SK-N-SH (cell line): ENCODE results near the gene SPINK14. TPM values are rescaled to one million over a fixed set of nuclear protein-coding genes. Genes with fewer than 3 reads are reported as not detected.

Experiments used
- CTCF ChIA-PET: fragments of 300-600, 350-600 bp; formaldehyde crosslinking; extraction: SDS; loops from one replicate; lab custom pipeline; 2021; lab: Yijun Ruan, JAX
- POLR2A ChIA-PET: fragments of 350-600 bp; sonication (Branson Sonifier 250); formaldehyde crosslinking; extraction: SDS; loops from one replicate; lab custom pipeline; 2020; ENCODE audit warnings: antibody characterized with exemption, inconsistent platforms; lab: Yijun Ruan, JAX
- DNase-seq: peaks from one replicate; pipeline ENCODE4 v3.0.0; 2012
- H2AFZ ChIP-seq: fragments of 200-600 bp; sonication (generic); 2 replicates; pipeline ENCODE4 v1.8.1; 2016; ENCODE audit warnings: antibody characterized with exemption, mild to moderate bottlenecking, low read depth
- H3F3A ChIP-seq: fragments of 200-600 bp; sonication (generic); replicated peaks from 2 replicates; pipeline ENCODE3; 2016; ENCODE audit warnings: antibody characterized with exemption, mild to moderate bottlenecking; ENCODE audit not compliant: insufficient read depth
- H3K27ac ChIP-seq, 2 experiments: fragments of 200-500 bp in 1 of 2; fragments of 200-600 bp in 1 of 2; sonication (Bioruptor generic) in 1 of 2; sonication (generic), shearing (Covaris generic) in 1 of 2; 2 replicates each; pipeline versions ENCODE4 v1.5.1 to v1.6.1; 2014 to 2016; ENCODE audit warnings: low read depth in 2 of 2, inconsistent platforms in 1 of 2, low read length in 1 of 2, mild to moderate bottlenecking in 1 of 2, mixed read lengths in 1 of 2
- H3K27me3 ChIP-seq: fragments of 200-600 bp; sonication (generic), shearing (Covaris generic); 2 replicates; pipeline ENCODE4 v1.6.1; 2016; ENCODE audit warnings: mixed run types; ENCODE audit not compliant: insufficient read depth
- H3K36me3 ChIP-seq, 2 experiments: fragments of 200-500 bp in 1 of 2; fragments of 200-600 bp in 1 of 2; sonication (Bioruptor generic) in 1 of 2; sonication (generic) in 1 of 2; replicated peaks in 1 of 2; 2 replicates each; pipeline versions ENCODE3 to v1.5.1; 2014 to 2016; ENCODE audit warnings: low read length in 1 of 2, mild to moderate bottlenecking in 1 of 2; ENCODE audit not compliant: insufficient read depth in 2 of 2, control insufficient read depth in 1 of 2
- H3K4me1 ChIP-seq, 2 experiments: fragments of 200-500 bp in 1 of 2; fragments of 200-600 bp in 1 of 2; sonication (Bioruptor generic) in 1 of 2; sonication (generic), shearing (Covaris generic) in 1 of 2; 2 replicates each; pipeline versions ENCODE4 v1.5.1 to v1.6.1; 2014 to 2016; ENCODE audit warnings: low read depth in 1 of 2, low read length in 1 of 2, mixed run types in 1 of 2; ENCODE audit not compliant: insufficient read depth in 2 of 2, control insufficient read depth in 1 of 2
- H3K4me2 ChIP-seq: fragments of 200-600 bp; sonication (generic), shearing (Covaris generic); 2 replicates; pipeline ENCODE4 v1.6.1; 2017; ENCODE audit warnings: mixed run types
- H3K4me3 ChIP-seq, 2 experiments: fragments of 200-500 bp in 1 of 2; fragments of 200-600 bp in 1 of 2; sonication (Bioruptor generic) in 1 of 2; sonication (generic), shearing (Covaris generic) in 1 of 2; 2 replicates each; pipeline versions ENCODE4 v1.5.1 to v1.8.1; 2014 to 2016; ENCODE audit warnings: low read depth in 2 of 2, inconsistent platforms in 1 of 2, low read length in 1 of 2, mild to moderate bottlenecking in 1 of 2, mixed read lengths in 1 of 2, moderate library complexity in 1 of 2
- H3K79me2 ChIP-seq: fragments of 200-600 bp; sonication (generic); 2 replicates; pipeline ENCODE4 v1.8.1; 2017; ENCODE audit warnings: mild to moderate bottlenecking; ENCODE audit not compliant: insufficient read depth
- H3K9ac ChIP-seq: fragments of 200-600 bp; sonication (generic); 2 replicates; pipeline ENCODE4 v1.6.1; 2017; ENCODE audit warnings: mixed run types
- H3K9me2 ChIP-seq: fragments of 200-600 bp; sonication (generic); 2 replicates; pipeline ENCODE4 v1.6.1; 2017; ENCODE audit warnings: mixed run types
- H3K9me3 ChIP-seq: fragments of 200-600 bp; sonication (generic); 2 replicates; pipeline ENCODE4 v1.6.1; 2017; ENCODE audit warnings: mixed run types, mild to moderate bottlenecking, moderate library complexity
- H4K20me1 ChIP-seq: fragments of 200-600 bp; sonication (generic); 2 replicates; pipeline ENCODE4 v1.6.1; 2017; ENCODE audit warnings: mild to moderate bottlenecking, mixed run types; ENCODE audit not compliant: insufficient read depth
- ELF1 ChIP-seq: IDR thresholded peaks from 2 replicates; pipeline ENCODE4 v1.4.0; 2012
- EP300 ChIP-seq, 2 experiments: IDR thresholded peaks; 2 replicates each; pipeline versions ENCODE4 v1.4.0 to v1.6.1; 2012; ENCODE audit warnings: borderline replicate concordance in 1 of 2, low read depth in 1 of 2, low read length in 1 of 2
- EZH2phosphoT487 ChIP-seq: fragments of 200-600 bp; sonication (generic); IDR thresholded peaks from 2 replicates; pipeline ENCODE4 v1.6.1; 2017; ENCODE audit warnings: low read depth, mixed run types, mild to moderate bottlenecking, antibody characterized with exemption, moderate library complexity, borderline replicate concordance
- FOSL2 ChIP-seq: IDR thresholded peaks from 2 replicates; pipeline ENCODE4 v1.4.0; 2012; ENCODE audit warnings: low read depth, mild to moderate bottlenecking, moderate library complexity, borderline replicate concordance
- JUND ChIP-seq: IDR thresholded peaks from 2 replicates; pipeline ENCODE4 v1.4.0; 2012
- MXI1 ChIP-seq: IDR thresholded peaks from 2 replicates; pipeline ENCODE4 v1.6.1; 2012; ENCODE audit warnings: mild to moderate bottlenecking, low read depth, low read length, improper control_type of control experiment
- POLR2AphosphoS5 ChIP-seq: IDR thresholded peaks from 2 replicates; pipeline ENCODE4 v1.6.1; 2012; ENCODE audit warnings: low read depth, low read length
- RCOR1 ChIP-seq: fragments of 150-350 bp; IDR thresholded peaks from 2 replicates; pipeline ENCODE4 v1.6.1; 2017; ENCODE audit warnings: antibody characterized with exemption, low read length
- RFX5 ChIP-seq: IDR thresholded peaks from 2 replicates; pipeline ENCODE4 v1.6.1; 2012; ENCODE audit warnings: mild to moderate bottlenecking, improper control_type of control experiment, low read length
- SIN3A ChIP-seq: IDR thresholded peaks from 2 replicates; pipeline ENCODE4 v1.6.1; 2012; ENCODE audit warnings: low read depth, mild to moderate bottlenecking, low read length, moderate library complexity, borderline replicate concordance
- SMC3 ChIP-seq: IDR thresholded peaks from 2 replicates; pipeline ENCODE4 v1.6.1; 2012; ENCODE audit warnings: low read depth, low read length, improper control_type of control experiment
- TCF12 ChIP-seq: IDR thresholded peaks from 2 replicates; pipeline ENCODE4 v1.4.0; 2012
- TEAD4 ChIP-seq: IDR thresholded peaks from 2 replicates; pipeline ENCODE4 v1.4.0; 2012; ENCODE audit warnings: mild to moderate bottlenecking, borderline replicate concordance; ENCODE audit not compliant: insufficient read depth
- WGBS: methylation state at CpG from one replicate; pipeline ENCODE4 v1.1.6; 2017; ENCODE audit warnings: low lambda C conversion rate; 5-methylcytosine and 5-hydroxymethylcytosine counted together
- polyA plus RNA-seq, 3 experiments: library from polyadenylated mRNA; depleted of rRNA; stranded (reverse); fragments of >200 nt; gene quantifications; 2 replicates each; pipeline ENCODE4 v1.2.3, GENCODE V29; 2012
- TF ChIP-seq, protein P1 (sequence below): IDR thresholded peaks from 2 replicates; pipeline ENCODE4; 2012
- TF ChIP-seq, protein P2 (sequence below): fragments of 150-350 bp; IDR thresholded peaks from 2 replicates; pipeline ENCODE4 v1.6.1; 2017; ENCODE audit warnings: antibody characterized with exemption, low read length, low read depth, borderline replicate concordance
- TF ChIP-seq, protein P3 (sequence below): IDR thresholded peaks from 2 replicates; pipeline ENCODE4 v1.4.0; 2012; ENCODE audit warnings: low read depth

Gene SPINK14
- polyA plus RNA-seq, 1 of the 3 experiments (the other 2 are of a cell fraction) = not detected

DNA sequence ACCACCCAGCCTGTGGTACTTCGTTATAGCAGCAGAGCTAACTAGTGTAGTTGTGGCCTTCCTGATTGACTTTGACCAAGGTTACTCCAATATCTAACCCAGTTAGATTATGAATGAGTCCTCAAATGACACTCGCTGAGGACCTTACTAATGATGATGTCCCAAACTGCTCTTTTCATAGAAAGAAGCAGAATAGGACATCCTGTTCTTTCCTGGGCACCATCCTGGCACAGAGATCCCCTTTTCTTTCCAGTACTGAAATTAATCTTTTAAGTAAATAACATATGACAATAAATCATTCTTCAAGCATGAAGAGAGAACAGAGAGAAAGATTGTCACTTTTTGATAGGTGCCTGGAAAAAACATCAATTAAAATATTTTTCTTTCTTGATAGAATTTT, 26.7 kb upstream of the SPINK14 start (continued):
- TF ChIP-seq, protein P1, sequence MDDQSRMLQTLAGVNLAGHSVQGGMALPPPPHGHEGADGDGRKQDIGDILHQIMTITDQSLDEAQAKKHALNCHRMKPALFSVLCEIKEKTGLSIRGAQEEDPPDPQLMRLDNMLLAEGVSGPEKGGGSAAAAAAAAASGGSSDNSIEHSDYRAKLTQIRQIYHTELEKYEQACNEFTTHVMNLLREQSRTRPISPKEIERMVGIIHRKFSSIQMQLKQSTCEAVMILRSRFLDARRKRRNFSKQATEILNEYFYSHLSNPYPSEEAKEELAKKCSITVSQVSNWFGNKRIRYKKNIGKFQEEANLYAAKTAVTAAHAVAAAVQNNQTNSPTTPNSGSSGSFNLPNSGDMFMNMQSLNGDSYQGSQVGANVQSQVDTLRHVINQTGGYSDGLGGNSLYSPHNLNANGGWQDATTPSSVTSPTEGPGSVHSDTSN = no peak
- TF ChIP-seq FOSL2 (no peak), POLR2AphosphoS5 (no peak)
- TF ChIP-seq, protein P2, sequence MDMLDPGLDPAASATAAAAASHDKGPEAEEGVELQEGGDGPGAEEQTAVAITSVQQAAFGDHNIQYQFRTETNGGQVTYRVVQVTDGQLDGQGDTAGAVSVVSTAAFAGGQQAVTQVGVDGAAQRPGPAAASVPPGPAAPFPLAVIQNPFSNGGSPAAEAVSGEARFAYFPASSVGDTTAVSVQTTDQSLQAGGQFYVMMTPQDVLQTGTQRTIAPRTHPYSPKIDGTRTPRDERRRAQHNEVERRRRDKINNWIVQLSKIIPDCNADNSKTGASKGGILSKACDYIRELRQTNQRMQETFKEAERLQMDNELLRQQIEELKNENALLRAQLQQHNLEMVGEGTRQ = no peak
- TF ChIP-seq, all 33 proteins: peak for 0

DNA sequence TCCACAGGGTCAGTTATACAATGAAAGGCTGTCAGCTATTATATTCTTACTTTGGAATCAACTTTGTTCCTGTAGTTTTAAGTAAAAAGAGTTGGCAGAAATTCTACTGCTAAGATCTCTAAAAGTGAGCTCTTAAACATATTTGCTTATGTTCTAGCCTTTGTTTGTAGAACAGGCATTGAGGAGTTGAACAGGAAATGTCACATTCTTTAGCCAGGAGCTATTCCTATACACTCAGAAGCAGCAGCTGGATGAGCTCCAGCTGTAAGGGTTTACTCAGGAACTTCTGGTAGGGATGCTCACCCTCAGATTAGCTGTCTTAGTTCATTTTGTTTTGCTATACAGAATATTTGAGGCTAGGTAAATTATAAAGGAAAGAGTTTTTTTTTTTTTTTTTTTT, 22.4 kb upstream of the SPINK14 start:
- no peaks in the 10 kb centered on the region for H3K79me2 ChIP-seq
- no peak overlapping the region for H3K27ac ChIP-seq
- no peak overlapping the region for H3K9ac ChIP-seq
- H4K20me1 ChIP-seq = no peaks in the 10 kb centered on the region
- H3K9me2 ChIP-seq = no peaks in the 10 kb centered on the region
- H3K4me3 ChIP-seq = no peak overlapping the region
- TF ChIP-seq EP300 (IDR thresholded peaks at IDR 0.05; ENCODE audit: borderline replicate concordance in 1 of 2, low read depth in 1 of 2, low read length in 1 of 2) (no peak), JUND (no peak)
- TF ChIP-seq, protein P3, sequence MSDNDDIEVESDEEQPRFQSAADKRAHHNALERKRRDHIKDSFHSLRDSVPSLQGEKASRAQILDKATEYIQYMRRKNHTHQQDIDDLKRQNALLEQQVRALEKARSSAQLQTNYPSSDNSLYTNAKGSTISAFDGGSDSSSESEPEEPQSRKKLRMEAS = no peak
- TF ChIP-seq, protein P1 = no peak
- H3K4me2 ChIP-seq = no peak overlapping the region
- no peak for DNase-seq
- no peaks in the 10 kb centered on the region for H3F3A ChIP-seq
- H3K36me3 ChIP-seq = no peaks in the 10 kb centered on the region
- ChIA-PET CTCF (interaction anchor here (1.0 to 1.3 kb wide), 2 partner anchors 22 to 34 kb away, joined by 3 read pairs; no protein-coding TSS in a partner anchor), POLR2A (no interaction called here)
- H3K4me1 ChIP-seq = no peaks in the 10 kb centered on the region
- no peak overlapping the region for H2AFZ ChIP-seq
- H3K9me3 ChIP-seq = no peaks in the 10 kb centered on the region
- no peaks in the 10 kb centered on the region for H3K27me3 ChIP-seq

DNA sequence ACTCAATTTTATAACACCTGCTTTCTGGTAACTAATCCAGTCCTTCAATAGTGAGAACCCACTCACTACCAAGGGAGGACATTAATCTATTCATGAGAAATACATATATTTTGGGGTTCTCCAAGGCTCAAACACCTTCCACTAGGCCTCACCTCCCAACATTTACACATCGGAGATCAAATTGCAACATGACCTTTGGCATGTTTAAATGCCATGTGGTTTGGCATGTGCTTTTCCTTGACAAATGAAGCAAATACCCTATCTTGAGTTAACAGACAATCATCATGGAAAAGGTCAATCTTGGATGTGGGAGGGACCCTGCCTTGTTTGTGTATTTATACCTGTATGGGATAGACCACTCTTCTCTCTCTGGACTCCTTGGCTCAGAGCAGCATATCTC, 21.9 kb upstream of the SPINK14 start:
- WGBS = 82% methylated on average over 1 of the region's 1 CpG
- TF ChIP-seq SMC3 = no peak
- no peak for TF ChIP-seq RCOR1
- no peak for TF ChIP-seq RFX5
- TF ChIP-seq TCF12 = no peak
- TF ChIP-seq MXI1 = no peak
- TF ChIP-seq, protein P1 = no peak
- TF ChIP-seq TEAD4 = no peak
- no peak for TF ChIP-seq SIN3A
- no peak for TF ChIP-seq POLR2AphosphoS5
- TF ChIP-seq EZH2phosphoT487 = no peak
- no peak for TF ChIP-seq ELF1
- Histone ChIP-seq H3K4me2 (no peak overlapping the region), H3F3A (no peaks in the 10 kb centered on the region), H4K20me1 (no peaks in the 10 kb centered on the region), H3K27me3 (no peaks in the 10 kb centered on the region), H3K36me3 (no peaks in the 10 kb centered on the region), H3K9me2 (no peaks in the 10 kb centered on the region), H3K27ac (no peak overlapping the region), H3K79me2 (no peaks in the 10 kb centered on the region), H3K9me3 (no peaks in the 10 kb centered on the region), H3K4me1 (no peaks in the 10 kb centered on the region), H3K4me3 (no peak overlapping the region), H3K9ac (no peak overlapping the region), H2AFZ (no peak overlapping the region)
- DNase-seq = no peak
- CTCF ChIA-PET = interaction anchor here (1.0 to 1.3 kb wide), 2 partner anchors 23 to 33 kb away, joined by 3 read pairs; no protein-coding TSS in a partner anchor
- POLR2A ChIA-PET = no interaction called here
